Measurements from ENCODE around the gene DSE. TPM values are rescaled to one million over a fixed set of nuclear protein-coding genes. Genes with fewer than 3 reads are reported as not detected.

DSE gene
- polyA plus RNA-seq, 3 donors, result 14.6 to 36.5 (median 28.4) TPM

- TF ChIP-seq CTCF (IDR thresholded peaks at IDR 0.05), result no peak
- intact Hi-C loops (cut with micrococcal nuclease), result no loop called here
- H3K27me3 Mint-ChIP-seq (ENCODE audit: low read depth in 3 of 3), result peaks cover 0 to 2% (median 0%) of the 10 kb centered on the region in 3 donors
- H3K4me1 Mint-ChIP-seq, result peaks cover 30% of the 10 kb centered on the region
- peaks cover 5 to 20% of the 10 kb centered on the region in 2 donors for H3K4me1 ChIP-seq (ENCODE audit: control insufficient read depth in 1 of 2, insufficient read depth in 2 of 2, low read length in 2 of 2)
- H3K9me3 ChIP-seq (replicated peaks in 1 of 2; ENCODE audit: control insufficient read depth in 1 of 2, insufficient read depth in 1 of 2, low read length in 2 of 2), result no peaks in the 10 kb centered on the region
- no peak overlapping the region for H3K4me3 Mint-ChIP-seq
- H3K36me3 ChIP-seq (replicated peaks in 1 of 2; ENCODE audit: control insufficient read depth in 1 of 2, insufficient read depth in 2 of 2, low read length in 2 of 2), result peaks cover 0 to 5% of the 10 kb centered on the region in 2 donors
- no peak overlapping the region for H2AFZ ChIP-seq (ENCODE audit: insufficient read depth, low read depth, low read length, poor library complexity, severe bottlenecking)
- H3K27ac Mint-ChIP-seq, result no peak overlapping the region
- H3K79me2 ChIP-seq (ENCODE audit: insufficient read depth, low read length), result peaks cover 64% of the 10 kb centered on the region
- H3K4me3 ChIP-seq (replicated peaks in 1 of 3; ENCODE audit: low read depth in 2 of 3, low read length in 3 of 3), result no peak overlapping the region
- peaks cover 74% of the 10 kb centered on the region for H4K20me1 ChIP-seq (ENCODE audit: insufficient read depth, low read length)
- no peak overlapping the region for H3K9ac ChIP-seq (ENCODE audit: insufficient read depth, low read length, poor library complexity, severe bottlenecking)
- H3K9me3 Mint-ChIP-seq, result no peaks in the 10 kb centered on the region
- H3K36me3 Mint-ChIP-seq, result peaks cover 15 to 30% of the 10 kb centered on the region in 2 donors
- no peaks in the 10 kb centered on the region for H3K27me3 ChIP-seq (ENCODE audit: control insufficient read depth in 2 of 2, insufficient read depth in 2 of 2, low read length in 2 of 2)
- DNase-seq, result no peak
- no peak overlapping the region for H3K4me2 ChIP-seq (replicated peaks; ENCODE audit: extremely low read depth, low read length, poor library complexity, severe bottlenecking)
- 70% methylated on average over 1 of the region's 1 CpG for WGBS (ENCODE audit: insufficient coverage)
- no peak overlapping the region for H3K27ac ChIP-seq (ENCODE audit: low read depth in 1 of 2, low read length in 2 of 2)
These were observed 9.6 kb downstream of the DSE start for GRCh38 chr6:116380346-116380745.

- Mint-ChIP-seq H3K36me3 (peaks cover 13 to 26% of the 10 kb centered on the region in 2 donors), H3K9me3 (no peaks in the 10 kb centered on the region), H3K27ac (peak overlapping the region in 1 of 7 donors; percentile 8), H3K4me1 (peaks cover 36% of the 10 kb centered on the region), H3K4me3 (no peak overlapping the region), H3K27me3 (ENCODE audit: low read depth in 3 of 3) (peaks cover 0 to 2% (median 0%) of the 10 kb centered on the region in 3 donors)
- Histone ChIP-seq H3K36me3 (replicated peaks in 1 of 2; ENCODE audit: control insufficient read depth in 1 of 2, insufficient read depth in 2 of 2, low read length in 2 of 2) (peaks cover 0 to 5% of the 10 kb centered on the region in 2 donors), H3K4me3 (replicated peaks in 1 of 3; ENCODE audit: low read depth in 2 of 3, low read length in 3 of 3) (no peak overlapping the region), H3K79me2 (ENCODE audit: insufficient read depth, low read length) (peaks cover 62% of the 10 kb centered on the region), H3K9me3 (replicated peaks in 1 of 2; ENCODE audit: control insufficient read depth in 1 of 2, insufficient read depth in 1 of 2, low read length in 2 of 2) (no peaks in the 10 kb centered on the region), H3K9ac (ENCODE audit: insufficient read depth, low read length, poor library complexity, severe bottlenecking) (no peak overlapping the region), H3K4me1 (ENCODE audit: control insufficient read depth in 1 of 2, insufficient read depth in 2 of 2, low read length in 2 of 2) (peaks cover 9 to 26% of the 10 kb centered on the region in 2 donors), H3K4me2 (replicated peaks; ENCODE audit: extremely low read depth, low read length, poor library complexity, severe bottlenecking) (no peak overlapping the region), H3K27ac (ENCODE audit: low read depth in 1 of 2, low read length in 2 of 2) (no peak overlapping the region), H3K27me3 (ENCODE audit: control insufficient read depth in 2 of 2, insufficient read depth in 2 of 2, low read length in 2 of 2) (no peaks in the 10 kb centered on the region), H2AFZ (ENCODE audit: insufficient read depth, low read depth, low read length, poor library complexity, severe bottlenecking) (no peak overlapping the region), H4K20me1 (ENCODE audit: insufficient read depth, low read length) (peaks cover 72% of the 10 kb centered on the region)
- 81% methylated on average over 3 of the region's 3 CpGs for WGBS (ENCODE audit: insufficient coverage)
- no peak for TF ChIP-seq CTCF (IDR thresholded peaks at IDR 0.05)
- no peak for DNase-seq
- intact Hi-C loops (cut with micrococcal nuclease), result no loop called here
These were observed 10.3 kb downstream of the DSE start for GRCh38 chr6:116381000-116381399.
